Fibroblast of the aortic adventitia (primary cell): ENCODE results near the gene RMND5A. TPM values are rescaled to one million over a fixed set of nuclear protein-coding genes. Genes with fewer than 3 reads are reported as not detected.
A peak's percentile ranks its signal among the peaks of the same experiment; 100 is the strongest.
"Not testable (repeated sequence)": the region's sequence is repeated elsewhere in the genome, so short reads cannot be mapped to it uniquely, and the experiment has no call there.

Experiments
- DNase-seq: peaks from one replicate; pipeline ENCODE4 v3.0.0-alpha.2; 2010; ENCODE audit warnings: low read depth
- H3K4me3 ChIP-seq: 2 replicates; pipeline ENCODE4 v1.5.1; 2011; ENCODE audit warnings: low read depth, mild to moderate bottlenecking, control low read depth, low read length, moderate library complexity
- total RNA-seq: library from RNA; depleted of rRNA; stranded (reverse); fragments of >200 nt; gene quantifications from 2 replicates; pipeline ENCODE4 v1.2.3, GENCODE V29; 2012; ENCODE audit warnings: low replicate concordance
- TF ChIP-seq, protein P1 (sequence below): IDR thresholded peaks from 2 replicates; pipeline ENCODE4 v1.5.1; 2011; ENCODE audit warnings: mild to moderate bottlenecking, low read length, control low read depth, inconsistent platforms; ENCODE audit not compliant: insufficient read depth

Gene RMND5A
- total RNA-seq, 1 donor = 20.2 TPM

DNA sequence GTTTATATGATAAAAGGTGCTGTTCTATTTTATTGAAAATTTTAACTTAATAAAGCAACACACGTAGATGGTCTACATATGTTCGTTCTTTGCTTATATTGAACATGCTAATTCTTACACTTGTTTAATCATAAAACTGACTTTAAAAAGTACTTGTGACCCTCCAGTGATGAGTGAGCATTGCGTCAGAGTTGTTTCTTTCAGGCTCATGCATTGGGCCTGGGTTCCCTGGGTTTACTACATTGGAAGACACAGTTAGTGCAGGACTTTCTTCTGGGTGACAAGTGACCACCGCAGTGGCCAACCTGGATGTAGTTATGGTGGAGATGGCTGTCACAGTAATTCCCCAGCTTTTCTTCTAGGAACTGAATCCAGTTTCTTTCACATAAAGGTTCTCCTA lies 13.4 kb downstream of the RMND5A start:
- DNase-seq, H3K4me3 ChIP-seq: not testable (repeated sequence)

GRCh38 chr2:86734896-86735295 lies 14.8 kb downstream of the RMND5A start:
- H3K4me3 ChIP-seq, DNase-seq: not testable (repeated sequence)

DNA sequence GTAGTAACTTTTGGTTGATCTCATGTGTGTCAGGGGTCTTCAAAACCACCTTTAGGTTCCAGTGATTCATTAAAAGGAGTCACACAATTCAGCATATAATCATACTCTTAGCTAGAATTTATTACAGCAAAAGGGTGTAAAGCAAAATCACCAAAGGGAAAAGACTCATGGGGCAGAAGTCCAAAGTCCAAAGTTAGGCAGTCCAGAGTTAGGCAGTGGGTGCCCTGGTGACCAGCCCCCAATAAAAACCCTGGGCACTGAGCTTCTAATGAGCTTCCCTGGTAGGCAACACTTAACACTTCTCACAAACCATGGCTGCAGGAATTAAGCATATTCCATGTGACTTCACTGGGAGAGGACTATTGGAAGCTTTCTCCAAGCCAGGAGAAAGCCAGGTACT lies 19.4 kb downstream of the RMND5A start:
- H3K4me3 ChIP-seq, DNase-seq: not testable (repeated sequence)

DNA sequence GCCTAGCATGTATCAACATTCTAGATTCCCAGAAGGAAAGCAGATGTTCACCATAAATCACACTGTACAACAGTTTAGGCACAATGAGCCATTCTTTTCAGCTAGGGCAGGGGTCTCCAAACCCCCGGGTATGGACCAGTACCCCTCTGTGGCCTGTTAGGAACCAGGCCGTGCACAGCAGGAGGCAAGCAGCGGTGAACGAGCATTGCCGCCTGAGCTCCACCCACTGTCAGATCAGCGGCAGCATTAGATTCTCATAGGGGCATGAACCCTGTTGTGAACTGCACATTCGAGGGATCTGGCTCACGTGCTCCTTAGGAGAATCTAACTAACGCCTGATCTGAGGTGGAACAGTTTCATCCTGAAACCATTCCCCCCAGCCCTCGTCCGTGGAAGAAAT lies 19.8 kb downstream of the RMND5A start:
- not testable (repeated sequence) for DNase-seq

DNA sequence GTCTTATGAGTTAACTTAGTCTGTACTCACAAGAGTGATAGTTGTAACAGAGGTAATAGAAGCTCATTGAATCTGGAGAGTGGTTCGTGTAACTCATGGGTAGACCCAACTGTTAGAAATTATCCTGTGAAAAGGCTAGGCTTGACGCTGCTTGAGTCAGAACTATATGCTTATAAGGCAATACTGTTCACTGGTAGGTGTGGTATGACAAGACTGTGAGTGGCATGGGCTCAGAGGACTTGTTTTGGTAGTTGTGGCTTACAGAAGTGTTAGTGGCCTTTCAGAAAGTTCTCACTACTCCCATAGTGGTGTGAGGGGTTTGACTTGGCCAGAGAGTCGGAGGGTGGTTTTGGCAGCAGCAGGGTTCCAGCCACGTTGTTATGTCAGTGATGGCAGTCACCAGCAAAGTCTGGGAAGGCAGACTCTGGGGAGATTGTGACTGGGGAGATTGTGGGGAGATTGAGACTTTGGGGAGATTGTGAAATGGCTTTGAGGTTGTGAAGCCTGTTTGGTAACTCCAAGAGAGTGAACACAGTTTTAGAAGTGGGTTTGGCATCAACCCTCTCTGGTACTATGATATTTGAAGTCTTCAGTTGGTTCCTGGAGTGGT lies 21.9 kb downstream of the RMND5A start:
- DNase-seq, H3K4me3 ChIP-seq: not testable (repeated sequence)

More for the DNA sequence above, 19.8 kb downstream of the RMND5A start:
- H3K4me3 ChIP-seq = not testable (repeated sequence)

DNA sequence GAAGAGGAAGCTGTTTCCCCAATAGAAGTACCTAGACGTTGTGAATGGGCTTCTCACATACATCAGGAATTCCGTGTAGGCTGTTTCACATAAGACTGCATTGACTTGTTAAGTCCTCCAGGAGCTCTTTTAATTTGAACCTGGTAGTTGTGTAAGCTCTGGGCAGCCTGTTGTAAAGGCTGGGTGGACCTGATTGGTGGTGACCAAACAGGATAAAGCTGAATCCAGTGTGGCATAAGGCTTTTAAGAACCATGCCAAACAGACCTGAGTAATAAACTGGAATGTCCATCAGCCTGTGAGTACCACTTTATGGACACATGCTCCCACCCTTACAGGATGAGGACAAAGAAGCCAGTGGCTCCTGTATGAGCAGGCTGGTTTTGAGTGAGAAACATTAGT lies 24.1 kb downstream of the RMND5A start:
- TF ChIP-seq, protein P1, sequence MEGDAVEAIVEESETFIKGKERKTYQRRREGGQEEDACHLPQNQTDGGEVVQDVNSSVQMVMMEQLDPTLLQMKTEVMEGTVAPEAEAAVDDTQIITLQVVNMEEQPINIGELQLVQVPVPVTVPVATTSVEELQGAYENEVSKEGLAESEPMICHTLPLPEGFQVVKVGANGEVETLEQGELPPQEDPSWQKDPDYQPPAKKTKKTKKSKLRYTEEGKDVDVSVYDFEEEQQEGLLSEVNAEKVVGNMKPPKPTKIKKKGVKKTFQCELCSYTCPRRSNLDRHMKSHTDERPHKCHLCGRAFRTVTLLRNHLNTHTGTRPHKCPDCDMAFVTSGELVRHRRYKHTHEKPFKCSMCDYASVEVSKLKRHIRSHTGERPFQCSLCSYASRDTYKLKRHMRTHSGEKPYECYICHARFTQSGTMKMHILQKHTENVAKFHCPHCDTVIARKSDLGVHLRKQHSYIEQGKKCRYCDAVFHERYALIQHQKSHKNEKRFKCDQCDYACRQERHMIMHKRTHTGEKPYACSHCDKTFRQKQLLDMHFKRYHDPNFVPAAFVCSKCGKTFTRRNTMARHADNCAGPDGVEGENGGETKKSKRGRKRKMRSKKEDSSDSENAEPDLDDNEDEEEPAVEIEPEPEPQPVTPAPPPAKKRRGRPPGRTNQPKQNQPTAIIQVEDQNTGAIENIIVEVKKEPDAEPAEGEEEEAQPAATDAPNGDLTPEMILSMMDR = no peak
- H3K4me3 ChIP-seq = no peak overlapping the region
- DNase-seq = no peak

- no peak overlapping the region for H3K4me3 ChIP-seq
- TF ChIP-seq, protein P1 = no peak
- DNase-seq = no peak
Observed at GRCh38 chr2:86746939-86747338, 26.8 kb downstream of the RMND5A start.

GRCh38 chr2:86747711-86748639 lies 27.9 kb downstream of the RMND5A start:
- H3K4me3 ChIP-seq = no peak overlapping the region
- DNase-seq = peak; percentile 94
- TF ChIP-seq, protein P1 = no peak

GRCh38 chr2:86750240-86750839 lies 30.2 kb downstream of the RMND5A start:
- H3K4me3 ChIP-seq = no peak overlapping the region
- TF ChIP-seq, protein P1 = no peak
- DNase-seq = no peak
